Measurements from ENCODE around the gene PHIP. TPM values are rescaled to one million over a fixed set of nuclear protein-coding genes. Genes with fewer than 3 reads are reported as not detected.

The PHIP gene
- total and polyA plus RNA-seq, 2 experiments from 2014 or later = 48.0 to 65.4 TPM

DNA sequence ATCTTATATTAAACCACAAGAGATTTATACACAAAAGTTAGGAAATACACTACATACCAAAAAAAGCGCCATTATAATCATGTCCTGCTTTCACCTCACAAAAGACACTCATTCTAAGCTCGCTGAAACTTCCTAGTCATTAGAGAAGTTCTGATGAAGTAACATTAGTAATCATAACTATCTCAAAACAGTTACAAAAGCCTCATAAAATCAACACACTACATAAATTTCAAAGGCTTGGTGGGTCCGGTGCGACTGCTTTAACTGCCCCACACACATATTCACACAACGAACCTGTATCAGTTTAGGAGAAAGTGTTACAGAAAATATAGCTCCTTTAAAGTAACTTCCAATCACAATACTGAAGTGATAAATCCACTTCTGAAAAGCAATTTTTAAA is 1.9 kb downstream of the PHIP start:
- Histone ChIP-seq H3K36me3 (ENCODE audit: insufficient read depth) (no peaks in the 10 kb centered on the region), H3K4me2 (peak overlapping the region; percentile 87), H3K79me2 (replicated peaks; ENCODE audit: insufficient read depth) (peaks cover 56% of the 10 kb centered on the region), H3K27ac (ENCODE audit: low read depth) (peak overlapping the region; percentile 91), H3F3A (replicated peaks; ENCODE audit: low read depth) (no peaks in the 10 kb centered on the region), H3K4me1 (ENCODE audit: insufficient read depth) (peaks cover 38% of the 10 kb centered on the region), H3K27me3 (ENCODE audit: insufficient read depth) (no peaks in the 10 kb centered on the region), H2AFZ (no peak overlapping the region), H4K20me1 (replicated peaks; ENCODE audit: insufficient read depth) (peaks cover 11% of the 10 kb centered on the region), H3K9me2 (ENCODE audit: insufficient read depth) (no peaks in the 10 kb centered on the region), H3K4me3 (peak overlapping the region; percentile 66)
- peak overlapping the region; percentile 94 for H3K4me3 Mint-ChIP-seq
- H3K27ac Mint-ChIP-seq = peak overlapping the region; percentile 96
- H3K27me3 Mint-ChIP-seq (ENCODE audit: insufficient read depth, low read depth, poor library complexity) = peaks cover 4% of the 10 kb centered on the region
- peaks cover 3% of the 10 kb centered on the region; the same call in 1 of the 3 replicates for H3K9me3 Mint-ChIP-seq
- H3K36me3 Mint-ChIP-seq (ENCODE audit: low read depth) = peaks cover 17% of the 10 kb centered on the region
- DNase-seq (ENCODE audit: low spot score) (no peak), ATAC-seq (no peak)
- no peak for TF ChIP-seq STAT1 (IDR thresholded peaks at IDR 0.05; ENCODE audit: unreplicated experiment)
- no peak for TF ChIP-seq JUNB (IDR thresholded peaks at IDR 0.05; ENCODE audit: unreplicated experiment)
- TF ChIP-seq, protein P1, sequence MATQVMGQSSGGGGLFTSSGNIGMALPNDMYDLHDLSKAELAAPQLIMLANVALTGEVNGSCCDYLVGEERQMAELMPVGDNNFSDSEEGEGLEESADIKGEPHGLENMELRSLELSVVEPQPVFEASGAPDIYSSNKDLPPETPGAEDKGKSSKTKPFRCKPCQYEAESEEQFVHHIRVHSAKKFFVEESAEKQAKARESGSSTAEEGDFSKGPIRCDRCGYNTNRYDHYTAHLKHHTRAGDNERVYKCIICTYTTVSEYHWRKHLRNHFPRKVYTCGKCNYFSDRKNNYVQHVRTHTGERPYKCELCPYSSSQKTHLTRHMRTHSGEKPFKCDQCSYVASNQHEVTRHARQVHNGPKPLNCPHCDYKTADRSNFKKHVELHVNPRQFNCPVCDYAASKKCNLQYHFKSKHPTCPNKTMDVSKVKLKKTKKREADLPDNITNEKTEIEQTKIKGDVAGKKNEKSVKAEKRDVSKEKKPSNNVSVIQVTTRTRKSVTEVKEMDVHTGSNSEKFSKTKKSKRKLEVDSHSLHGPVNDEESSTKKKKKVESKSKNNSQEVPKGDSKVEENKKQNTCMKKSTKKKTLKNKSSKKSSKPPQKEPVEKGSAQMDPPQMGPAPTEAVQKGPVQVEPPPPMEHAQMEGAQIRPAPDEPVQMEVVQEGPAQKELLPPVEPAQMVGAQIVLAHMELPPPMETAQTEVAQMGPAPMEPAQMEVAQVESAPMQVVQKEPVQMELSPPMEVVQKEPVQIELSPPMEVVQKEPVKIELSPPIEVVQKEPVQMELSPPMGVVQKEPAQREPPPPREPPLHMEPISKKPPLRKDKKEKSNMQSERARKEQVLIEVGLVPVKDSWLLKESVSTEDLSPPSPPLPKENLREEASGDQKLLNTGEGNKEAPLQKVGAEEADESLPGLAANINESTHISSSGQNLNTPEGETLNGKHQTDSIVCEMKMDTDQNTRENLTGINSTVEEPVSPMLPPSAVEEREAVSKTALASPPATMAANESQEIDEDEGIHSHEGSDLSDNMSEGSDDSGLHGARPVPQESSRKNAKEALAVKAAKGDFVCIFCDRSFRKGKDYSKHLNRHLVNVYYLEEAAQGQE (IDR thresholded peaks at IDR 0.05; ENCODE audit: unreplicated experiment) = no peak
- TF ChIP-seq EZH2phosphoT487 (IDR thresholded peaks at IDR 0.05; ENCODE audit: unreplicated experiment) = no peak
- TF ChIP-seq ZNF331 (CRISPR knock-in tag; IDR thresholded peaks at IDR 0.05; ENCODE audit: low read depth) = no peak
- TF ChIP-seq ZNF114 (CRISPR knock-in tag; IDR thresholded peaks at IDR 0.05) = no peak
- no peak for TF ChIP-seq NANOG (IDR thresholded peaks at IDR 0.05; ENCODE audit: borderline replicate concordance)
- no peak for TF ChIP-seq EZH2 (IDR thresholded peaks at IDR 0.05; ENCODE audit: low read depth, unreplicated experiment)
- no peak for TF ChIP-seq CREB1 (CRISPR knock-in tag; IDR thresholded peaks at IDR 0.05; ENCODE audit: low read depth)
- TF ChIP-seq, protein P2, sequence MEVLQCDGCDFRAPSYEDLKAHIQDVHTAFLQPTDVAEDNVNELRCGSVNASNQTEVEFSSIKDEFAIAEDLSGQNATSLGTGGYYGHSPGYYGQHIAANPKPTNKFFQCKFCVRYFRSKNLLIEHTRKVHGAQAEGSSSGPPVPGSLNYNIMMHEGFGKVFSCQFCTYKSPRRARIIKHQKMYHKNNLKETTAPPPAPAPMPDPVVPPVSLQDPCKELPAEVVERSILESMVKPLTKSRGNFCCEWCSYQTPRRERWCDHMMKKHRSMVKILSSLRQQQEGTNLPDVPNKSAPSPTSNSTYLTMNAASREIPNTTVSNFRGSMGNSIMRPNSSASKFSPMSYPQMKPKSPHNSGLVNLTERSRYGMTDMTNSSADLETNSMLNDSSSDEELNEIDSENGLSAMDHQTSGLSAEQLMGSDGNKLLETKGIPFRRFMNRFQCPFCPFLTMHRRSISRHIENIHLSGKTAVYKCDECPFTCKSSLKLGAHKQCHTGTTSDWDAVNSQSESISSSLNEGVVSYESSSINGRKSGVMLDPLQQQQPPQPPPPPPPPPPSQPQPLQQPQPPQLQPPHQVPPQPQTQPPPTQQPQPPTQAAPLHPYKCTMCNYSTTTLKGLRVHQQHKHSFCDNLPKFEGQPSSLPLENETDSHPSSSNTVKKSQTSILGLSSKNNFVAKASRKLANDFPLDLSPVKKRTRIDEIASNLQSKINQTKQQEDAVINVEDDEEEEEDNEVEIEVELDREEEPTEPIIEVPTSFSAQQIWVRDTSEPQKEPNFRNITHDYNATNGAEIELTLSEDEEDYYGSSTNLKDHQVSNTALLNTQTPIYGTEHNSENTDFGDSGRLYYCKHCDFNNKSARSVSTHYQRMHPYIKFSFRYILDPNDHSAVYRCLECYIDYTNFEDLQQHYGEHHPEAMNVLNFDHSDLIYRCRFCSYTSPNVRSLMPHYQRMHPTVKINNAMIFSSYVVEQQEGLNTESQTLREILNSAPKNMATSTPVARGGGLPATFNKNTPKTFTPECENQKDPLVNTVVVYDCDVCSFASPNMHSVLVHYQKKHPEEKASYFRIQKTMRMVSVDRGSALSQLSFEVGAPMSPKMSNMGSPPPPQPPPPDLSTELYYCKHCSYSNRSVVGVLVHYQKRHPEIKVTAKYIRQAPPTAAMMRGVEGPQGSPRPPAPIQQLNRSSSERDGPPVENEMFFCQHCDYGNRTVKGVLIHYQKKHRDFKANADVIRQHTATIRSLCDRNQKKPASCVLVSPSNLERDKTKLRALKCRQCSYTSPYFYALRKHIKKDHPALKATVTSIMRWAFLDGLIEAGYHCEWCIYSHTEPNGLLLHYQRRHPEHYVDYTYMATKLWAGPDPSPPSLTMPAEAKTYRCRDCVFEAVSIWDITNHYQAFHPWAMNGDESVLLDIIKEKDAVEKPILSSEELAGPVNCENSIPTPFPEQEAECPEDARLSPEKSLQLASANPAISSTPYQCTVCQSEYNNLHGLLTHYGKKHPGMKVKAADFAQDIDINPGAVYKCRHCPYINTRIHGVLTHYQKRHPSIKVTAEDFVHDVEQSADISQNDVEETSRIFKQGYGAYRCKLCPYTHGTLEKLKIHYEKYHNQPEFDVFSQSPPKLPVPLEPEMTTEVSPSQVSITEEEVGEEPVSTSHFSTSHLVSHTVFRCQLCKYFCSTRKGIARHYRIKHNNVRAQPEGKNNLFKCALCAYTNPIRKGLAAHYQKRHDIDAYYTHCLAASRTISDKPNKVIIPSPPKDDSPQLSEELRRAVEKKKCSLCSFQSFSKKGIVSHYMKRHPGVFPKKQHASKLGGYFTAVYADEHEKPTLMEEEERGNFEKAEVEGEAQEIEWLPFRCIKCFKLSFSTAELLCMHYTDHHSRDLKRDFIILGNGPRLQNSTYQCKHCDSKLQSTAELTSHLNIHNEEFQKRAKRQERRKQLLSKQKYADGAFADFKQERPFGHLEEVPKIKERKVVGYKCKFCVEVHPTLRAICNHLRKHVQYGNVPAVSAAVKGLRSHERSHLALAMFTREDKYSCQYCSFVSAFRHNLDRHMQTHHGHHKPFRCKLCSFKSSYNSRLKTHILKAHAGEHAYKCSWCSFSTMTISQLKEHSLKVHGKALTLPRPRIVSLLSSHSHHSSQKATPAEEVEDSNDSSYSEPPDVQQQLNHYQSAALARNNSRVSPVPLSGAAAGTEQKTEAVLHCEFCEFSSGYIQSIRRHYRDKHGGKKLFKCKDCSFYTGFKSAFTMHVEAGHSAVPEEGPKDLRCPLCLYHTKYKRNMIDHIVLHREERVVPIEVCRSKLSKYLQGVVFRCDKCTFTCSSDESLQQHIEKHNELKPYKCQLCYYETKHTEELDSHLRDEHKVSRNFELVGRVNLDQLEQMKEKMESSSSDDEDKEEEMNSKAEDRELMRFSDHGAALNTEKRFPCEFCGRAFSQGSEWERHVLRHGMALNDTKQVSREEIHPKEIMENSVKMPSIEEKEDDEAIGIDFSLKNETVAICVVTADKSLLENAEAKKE (CRISPR knock-in tag; IDR thresholded peaks at IDR 0.05) = no peak
- TF ChIP-seq, protein P3, sequence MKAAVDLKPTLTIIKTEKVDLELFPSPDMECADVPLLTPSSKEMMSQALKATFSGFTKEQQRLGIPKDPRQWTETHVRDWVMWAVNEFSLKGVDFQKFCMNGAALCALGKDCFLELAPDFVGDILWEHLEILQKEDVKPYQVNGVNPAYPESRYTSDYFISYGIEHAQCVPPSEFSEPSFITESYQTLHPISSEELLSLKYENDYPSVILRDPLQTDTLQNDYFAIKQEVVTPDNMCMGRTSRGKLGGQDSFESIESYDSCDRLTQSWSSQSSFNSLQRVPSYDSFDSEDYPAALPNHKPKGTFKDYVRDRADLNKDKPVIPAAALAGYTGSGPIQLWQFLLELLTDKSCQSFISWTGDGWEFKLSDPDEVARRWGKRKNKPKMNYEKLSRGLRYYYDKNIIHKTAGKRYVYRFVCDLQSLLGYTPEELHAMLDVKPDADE (IDR thresholded peaks at IDR 0.05) = no peak
- TF ChIP-seq, protein P4, sequence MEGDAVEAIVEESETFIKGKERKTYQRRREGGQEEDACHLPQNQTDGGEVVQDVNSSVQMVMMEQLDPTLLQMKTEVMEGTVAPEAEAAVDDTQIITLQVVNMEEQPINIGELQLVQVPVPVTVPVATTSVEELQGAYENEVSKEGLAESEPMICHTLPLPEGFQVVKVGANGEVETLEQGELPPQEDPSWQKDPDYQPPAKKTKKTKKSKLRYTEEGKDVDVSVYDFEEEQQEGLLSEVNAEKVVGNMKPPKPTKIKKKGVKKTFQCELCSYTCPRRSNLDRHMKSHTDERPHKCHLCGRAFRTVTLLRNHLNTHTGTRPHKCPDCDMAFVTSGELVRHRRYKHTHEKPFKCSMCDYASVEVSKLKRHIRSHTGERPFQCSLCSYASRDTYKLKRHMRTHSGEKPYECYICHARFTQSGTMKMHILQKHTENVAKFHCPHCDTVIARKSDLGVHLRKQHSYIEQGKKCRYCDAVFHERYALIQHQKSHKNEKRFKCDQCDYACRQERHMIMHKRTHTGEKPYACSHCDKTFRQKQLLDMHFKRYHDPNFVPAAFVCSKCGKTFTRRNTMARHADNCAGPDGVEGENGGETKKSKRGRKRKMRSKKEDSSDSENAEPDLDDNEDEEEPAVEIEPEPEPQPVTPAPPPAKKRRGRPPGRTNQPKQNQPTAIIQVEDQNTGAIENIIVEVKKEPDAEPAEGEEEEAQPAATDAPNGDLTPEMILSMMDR (conservative IDR thresholded peaks at IDR 0.05; ENCODE audit: low read depth in 2 of 2) = no peak
- no peak for TF ChIP-seq POLR2AphosphoS5 (IDR thresholded peaks at IDR 0.05; ENCODE audit: low read depth)
- H3K4me1 Mint-ChIP-seq = peaks cover 40% of the 10 kb centered on the region
